Tibial nerve (tissue), 3 donors: ENCODE data around the gene MEGF8.

Experiments used
- POLR2A ChIP-seq, 2 donors: fragments of 450-650 bp; IDR thresholded peaks; one replicate each; pipeline ENCODE4 v1.6.1; 2017; ENCODE audit warnings: antibody characterized with exemption in 2 of 2, mild to moderate bottlenecking in 2 of 2, moderate library complexity in 2 of 2
- TF ChIP-seq, protein P1 (sequence below), 5 experiments: fragments of 200-600 bp in 3 of 5; fragments of 450-650 bp in 2 of 5; sonication (generic) in 3 of 5; IDR thresholded peaks; one replicate each; pipeline ENCODE4 v1.5.1; 2016 to 2019; ENCODE audit warnings: antibody characterized with exemption in 5 of 5, mild to moderate bottlenecking in 3 of 5, moderate library complexity in 2 of 5

DNA sequence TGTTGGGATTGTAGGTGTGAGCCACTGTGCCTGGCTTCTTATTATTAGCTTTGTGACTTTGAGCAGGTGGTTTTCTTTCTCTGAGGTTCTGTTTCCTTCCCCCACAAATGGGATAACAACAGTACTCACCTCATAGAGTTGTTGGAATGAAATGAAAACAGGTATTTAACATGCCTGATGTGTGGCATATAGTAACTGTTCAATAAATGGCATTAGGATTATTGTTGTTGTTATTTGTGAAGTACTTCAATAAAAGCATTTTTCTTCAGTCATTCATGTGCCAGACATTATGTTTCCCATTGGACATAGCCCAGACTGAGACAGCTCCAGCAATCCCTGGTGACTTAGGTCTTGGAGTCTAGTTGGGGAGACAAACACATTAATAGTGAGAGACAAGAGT, 1.5 kb downstream of the MEGF8 start:
- TF ChIP-seq POLR2A (IDR thresholded peaks at IDR 0.05): no peak
- TF ChIP-seq, protein P1, sequence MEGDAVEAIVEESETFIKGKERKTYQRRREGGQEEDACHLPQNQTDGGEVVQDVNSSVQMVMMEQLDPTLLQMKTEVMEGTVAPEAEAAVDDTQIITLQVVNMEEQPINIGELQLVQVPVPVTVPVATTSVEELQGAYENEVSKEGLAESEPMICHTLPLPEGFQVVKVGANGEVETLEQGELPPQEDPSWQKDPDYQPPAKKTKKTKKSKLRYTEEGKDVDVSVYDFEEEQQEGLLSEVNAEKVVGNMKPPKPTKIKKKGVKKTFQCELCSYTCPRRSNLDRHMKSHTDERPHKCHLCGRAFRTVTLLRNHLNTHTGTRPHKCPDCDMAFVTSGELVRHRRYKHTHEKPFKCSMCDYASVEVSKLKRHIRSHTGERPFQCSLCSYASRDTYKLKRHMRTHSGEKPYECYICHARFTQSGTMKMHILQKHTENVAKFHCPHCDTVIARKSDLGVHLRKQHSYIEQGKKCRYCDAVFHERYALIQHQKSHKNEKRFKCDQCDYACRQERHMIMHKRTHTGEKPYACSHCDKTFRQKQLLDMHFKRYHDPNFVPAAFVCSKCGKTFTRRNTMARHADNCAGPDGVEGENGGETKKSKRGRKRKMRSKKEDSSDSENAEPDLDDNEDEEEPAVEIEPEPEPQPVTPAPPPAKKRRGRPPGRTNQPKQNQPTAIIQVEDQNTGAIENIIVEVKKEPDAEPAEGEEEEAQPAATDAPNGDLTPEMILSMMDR (IDR thresholded peaks at IDR 0.05): no peak
